Stimulated activated CD8-positive, alpha-beta memory T cell treated with anti-CD3 and anti-CD28 coated beads, Interleukin-7, amount 100 ng/mL, for 4 hours (primary cell): Measurements from ENCODE around the gene HTR4.

Experiments
- DNase-seq, 2 donors: peaks; one replicate each; pipeline ENCODE4 v3.0.0-alpha.2; 2020; ENCODE audit warnings: low read depth in 2 of 2

The HTR4 gene

GRCh38 chr5:148663509-148663908 is 9.2 kb upstream of the HTR4 start:
- DNase-seq = no peak

GRCh38 chr5:148660346-148660660 is 6.0 kb upstream of the HTR4 start:
- no peak for DNase-seq

DNA sequence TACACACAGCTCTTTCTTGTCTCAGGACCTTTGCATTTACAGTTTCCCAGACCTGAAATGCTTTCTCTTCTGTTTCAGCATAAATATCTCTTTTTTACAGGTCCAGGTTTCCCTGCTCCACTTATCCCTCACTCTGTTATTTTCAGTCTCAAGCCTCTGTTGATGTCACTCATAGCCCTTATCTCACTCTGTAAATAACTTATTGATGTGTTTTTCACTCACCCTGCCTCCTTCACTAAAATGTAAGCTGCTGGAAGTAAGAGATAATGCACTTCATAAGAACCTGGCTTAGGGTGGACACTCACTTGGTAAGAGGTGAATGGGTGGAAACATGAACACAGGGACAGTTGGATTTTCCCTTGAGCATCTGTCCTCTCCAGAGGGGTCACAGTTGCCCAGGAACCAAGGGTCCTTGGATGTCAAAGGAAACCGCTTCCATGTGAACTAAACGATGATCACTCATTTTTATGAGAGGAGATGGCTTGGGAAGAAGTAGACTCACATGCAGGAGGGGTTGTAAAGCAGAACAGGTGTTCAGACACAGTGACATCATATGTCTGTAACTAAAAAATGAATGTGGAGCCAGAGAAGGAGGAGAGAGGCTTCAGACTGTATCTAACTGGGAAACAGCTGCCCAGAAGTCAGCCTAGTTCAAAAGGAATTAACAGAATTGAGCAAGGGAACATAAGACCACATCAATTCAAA is 5.5 kb upstream of the HTR4 start:
- DNase-seq = no peak

DNA sequence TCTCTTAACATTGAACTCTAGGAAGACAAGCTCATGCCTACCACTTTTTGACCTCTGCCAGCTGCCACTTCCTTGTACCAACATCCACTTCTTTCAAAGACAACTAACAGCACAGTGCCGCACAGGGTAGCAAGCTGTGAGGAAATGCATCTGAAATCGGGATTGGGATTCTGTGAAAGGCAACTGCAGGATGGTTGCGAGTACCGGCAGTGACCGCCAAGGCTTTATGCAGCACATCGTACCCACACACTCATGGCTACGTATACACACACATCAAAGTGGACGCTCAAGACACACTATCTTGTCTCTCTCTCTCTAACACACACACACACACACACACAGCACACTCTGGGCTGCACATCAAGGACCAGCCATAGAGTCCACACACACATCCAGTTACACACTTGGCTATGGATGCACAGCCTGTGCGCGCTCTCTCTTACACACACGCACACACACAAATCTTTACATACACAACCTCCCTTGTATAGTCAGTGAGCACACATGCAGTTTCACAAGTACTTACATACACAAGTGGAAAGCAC is 964 bp downstream of the HTR4 start:
- DNase-seq = no peak

- no peak for DNase-seq
These were observed 2.8 kb downstream of the HTR4 start for GRCh38 chr5:148651528-148651927.

DNA sequence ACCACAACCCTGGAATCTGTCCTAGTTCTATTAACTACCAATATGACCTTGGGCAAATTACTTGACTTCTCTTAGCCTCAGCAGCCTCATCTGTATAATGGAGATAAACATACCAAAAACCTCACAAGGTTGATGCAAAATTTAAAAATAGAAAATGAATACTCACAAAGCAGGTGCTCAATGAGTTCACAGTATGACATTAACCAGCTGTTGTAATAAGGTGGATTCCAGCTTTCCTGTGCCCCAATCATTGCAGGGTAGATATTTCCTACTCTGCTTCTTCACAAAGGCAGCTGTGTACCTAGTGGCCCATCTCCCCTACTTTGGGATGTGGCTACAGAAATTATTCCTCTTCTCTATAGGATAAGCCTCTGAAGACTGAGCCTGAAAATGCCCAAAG is 8.8 kb downstream of the HTR4 start:
- no peak for DNase-seq

- DNase-seq = no peak
These were observed 12.6 kb downstream of the HTR4 start for GRCh38 chr5:148641735-148642134.

DNA sequence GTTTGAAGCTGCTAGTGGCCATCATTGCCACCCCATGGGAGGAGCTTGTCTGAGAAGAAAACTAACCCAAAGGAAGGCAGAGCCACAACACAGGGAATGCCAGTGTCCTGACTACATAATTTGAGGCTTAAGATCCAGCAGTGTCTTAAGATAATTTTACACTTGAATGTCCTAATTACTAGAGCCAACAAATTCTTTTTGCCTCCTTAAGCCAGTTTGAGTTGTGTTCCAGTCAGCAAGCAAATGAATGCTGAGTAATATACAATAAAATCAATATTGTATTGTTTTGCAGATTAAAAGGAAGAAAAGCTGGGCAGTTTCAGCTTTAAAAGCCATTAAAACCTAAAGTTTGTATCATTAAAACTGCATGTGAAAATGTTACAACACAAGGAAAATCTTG is 13.9 kb downstream of the HTR4 start:
- DNase-seq = no peak

GRCh38 chr5:148639081-148639480 is 15.2 kb downstream of the HTR4 start:
- no peak for DNase-seq

DNA sequence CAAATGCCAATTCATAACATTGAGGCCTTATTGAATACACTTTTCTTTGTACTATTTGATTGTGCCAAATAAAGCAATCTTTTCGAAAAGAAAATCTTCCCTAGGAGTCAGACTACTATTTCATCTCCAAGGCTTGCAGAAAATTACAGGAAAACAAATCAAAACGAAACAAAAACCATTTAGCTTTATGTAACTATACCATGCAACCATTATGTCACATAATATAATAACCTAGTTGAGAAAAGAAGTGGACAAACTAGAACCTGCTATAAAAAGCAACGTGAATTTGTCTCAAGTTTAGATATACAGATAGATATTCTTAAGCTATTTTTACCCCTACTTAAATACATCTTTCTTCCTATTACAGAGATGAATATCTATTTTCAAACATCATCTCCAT is 18.0 kb downstream of the HTR4 start:
- no peak for DNase-seq

GRCh38 chr5:148635321-148636083 is 18.8 kb downstream of the HTR4 start:
- no peak for DNase-seq

DNA sequence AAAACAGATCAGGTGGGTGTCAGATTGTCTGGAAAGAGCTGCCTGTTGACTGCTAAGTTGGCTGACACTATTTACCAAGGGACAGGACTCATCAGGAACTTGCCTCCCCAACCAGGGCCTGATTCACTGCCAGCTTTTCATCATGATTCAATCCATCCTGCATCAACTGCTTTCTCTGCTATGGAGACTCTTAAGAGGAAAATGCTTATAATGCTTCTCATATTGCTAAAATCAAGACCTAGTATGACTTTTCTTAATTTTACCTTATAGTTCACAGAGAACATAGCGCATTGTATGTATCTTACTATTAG is 21.3 kb downstream of the HTR4 start:
- no peak for DNase-seq

DNA sequence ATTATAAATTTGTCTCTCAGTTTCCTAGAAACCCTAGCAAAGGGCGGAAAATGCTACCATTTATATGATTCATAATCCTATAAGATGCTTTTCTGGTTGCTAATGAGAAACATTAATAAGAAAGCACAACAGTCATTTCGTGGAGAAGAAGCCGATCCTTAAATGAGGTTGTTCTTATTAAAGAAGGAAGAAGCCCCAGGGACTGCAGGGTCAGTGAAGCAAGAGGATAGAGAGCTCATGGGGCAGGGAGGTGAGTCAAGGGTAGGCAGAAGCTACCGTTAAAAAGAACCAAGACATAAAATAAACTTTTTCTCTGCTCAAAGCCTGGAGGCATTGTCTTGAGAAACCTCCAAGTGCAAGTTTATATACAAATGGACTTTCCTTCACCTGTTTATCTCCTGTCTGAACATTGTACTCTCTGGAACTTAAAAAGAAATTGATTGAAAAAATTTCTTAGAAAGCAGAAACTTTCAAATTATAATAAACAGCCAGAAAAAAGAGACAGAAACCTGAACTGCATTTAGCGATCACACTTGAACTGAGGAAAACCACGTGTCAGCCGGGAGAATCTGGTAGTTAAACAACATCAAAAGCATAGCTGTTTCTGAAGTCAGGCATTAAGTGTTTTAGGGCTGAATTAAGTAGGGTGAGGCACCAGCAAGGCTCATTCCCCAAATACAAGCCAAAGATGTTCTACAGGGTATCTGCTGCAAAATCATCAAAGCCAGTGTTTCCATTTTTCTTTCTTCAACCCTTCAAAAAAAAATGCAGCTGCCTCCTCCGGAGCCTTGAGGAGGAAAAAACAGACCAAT is 21.9 kb downstream of the HTR4 start:
- no peak for DNase-seq

- no peak for DNase-seq
These were observed 27.3 kb downstream of the HTR4 start for GRCh38 chr5:148626986-148627385.

DNA sequence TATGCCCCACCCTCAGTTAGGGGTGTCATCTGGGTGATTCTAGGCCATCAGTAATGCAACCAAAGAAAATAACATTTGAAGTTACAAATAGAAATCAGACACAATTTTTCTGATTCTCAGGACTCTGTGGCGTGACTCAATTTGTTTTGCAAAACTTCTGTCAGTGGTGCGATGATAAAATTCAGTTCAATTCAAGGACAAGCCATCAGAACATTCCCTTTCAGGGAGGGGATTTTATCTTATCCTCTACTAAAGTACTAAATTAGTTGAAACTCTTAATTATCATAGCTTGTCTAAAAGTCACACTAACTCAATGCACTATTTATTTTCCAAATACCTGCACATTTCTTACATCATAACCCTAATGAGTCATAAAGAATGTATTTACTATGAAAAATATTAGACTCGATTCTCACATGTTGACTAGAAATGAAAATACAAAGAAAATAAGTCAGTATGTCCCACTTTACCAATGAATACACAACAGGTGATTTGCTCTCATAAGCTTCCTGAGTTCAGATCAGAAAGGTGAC is 28.2 kb downstream of the HTR4 start:
- DNase-seq = no peak

DNA sequence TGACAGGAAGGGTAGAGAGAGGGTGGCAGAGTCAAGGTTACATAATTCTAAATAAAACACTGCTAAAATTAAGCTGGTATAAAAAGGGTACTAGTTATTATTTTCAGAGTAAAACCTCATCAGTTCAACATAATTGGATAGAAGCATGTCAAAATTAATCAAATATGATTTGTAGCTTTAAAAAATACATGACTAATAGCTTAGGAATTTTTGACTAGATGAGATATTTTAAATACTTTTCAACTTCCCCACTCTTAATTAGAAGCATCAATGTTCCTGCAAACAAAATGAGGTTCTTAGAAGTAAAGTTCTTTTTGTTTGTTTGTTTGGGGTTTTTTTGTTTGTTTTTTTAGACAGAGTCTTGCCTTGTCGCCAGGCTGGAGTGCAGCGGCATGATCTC is 29.1 kb downstream of the HTR4 start:
- DNase-seq = no peak

DNA sequence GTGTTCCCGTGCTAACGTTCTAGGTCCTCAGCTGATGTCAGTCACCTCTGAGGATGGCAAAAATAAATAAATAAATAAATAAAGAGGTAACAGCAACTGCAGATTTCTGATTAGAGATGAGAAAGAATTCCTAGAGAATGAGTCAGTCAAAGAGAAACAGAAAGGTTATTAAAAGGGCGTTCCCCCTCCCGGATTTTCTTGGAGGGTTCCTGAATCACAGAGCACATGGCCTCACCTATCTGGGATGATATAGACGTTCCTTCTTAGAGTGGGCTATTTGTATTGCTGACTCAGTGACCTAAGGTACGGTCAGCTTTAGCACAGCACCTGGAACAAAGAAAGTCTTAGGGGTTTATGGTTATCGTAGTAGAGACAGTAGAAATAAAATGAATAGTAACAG is 30.6 kb downstream of the HTR4 start:
- DNase-seq = no peak

- DNase-seq = no peak
These were observed 31.2 kb downstream of the HTR4 start for GRCh38 chr5:148623101-148623500.

DNA sequence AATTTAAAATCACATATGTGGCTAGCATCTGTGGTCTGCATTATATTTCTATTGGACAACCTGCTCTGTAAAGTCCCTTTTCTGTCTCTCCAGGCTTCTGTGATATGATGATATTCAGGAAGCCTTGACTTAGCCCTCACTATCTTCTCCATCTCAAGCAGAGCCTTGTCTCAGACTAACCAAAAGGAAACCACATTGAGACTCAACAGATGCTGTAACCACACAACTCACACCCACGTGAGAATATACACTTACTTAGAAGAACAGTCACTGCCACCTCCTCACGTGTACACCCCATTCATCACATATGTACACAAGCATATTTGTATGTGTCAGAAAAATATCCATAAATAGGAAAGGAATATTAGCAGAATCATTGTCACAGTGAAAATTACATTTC is 33.6 kb downstream of the HTR4 start:
- no peak for DNase-seq

DNA sequence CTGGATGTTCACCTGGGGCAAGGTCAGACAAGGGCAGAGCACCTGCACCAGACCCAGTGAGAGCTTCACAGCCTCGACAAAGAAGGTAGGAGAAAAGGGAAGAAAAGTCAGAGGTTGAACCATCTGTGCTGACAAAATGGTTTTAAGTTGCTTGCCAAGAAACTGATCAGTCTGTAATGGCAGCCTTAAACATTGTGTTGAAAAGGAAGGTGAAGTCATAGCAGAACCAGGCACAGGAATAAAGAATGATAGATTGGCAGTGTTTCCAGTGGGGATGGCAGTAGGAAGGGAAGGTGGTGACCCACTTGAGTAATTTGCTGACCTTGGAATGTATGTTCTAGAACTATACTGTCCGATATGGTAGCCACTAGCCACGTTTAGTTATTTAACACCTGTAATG is 34.2 kb downstream of the HTR4 start:
- no peak for DNase-seq

DNA sequence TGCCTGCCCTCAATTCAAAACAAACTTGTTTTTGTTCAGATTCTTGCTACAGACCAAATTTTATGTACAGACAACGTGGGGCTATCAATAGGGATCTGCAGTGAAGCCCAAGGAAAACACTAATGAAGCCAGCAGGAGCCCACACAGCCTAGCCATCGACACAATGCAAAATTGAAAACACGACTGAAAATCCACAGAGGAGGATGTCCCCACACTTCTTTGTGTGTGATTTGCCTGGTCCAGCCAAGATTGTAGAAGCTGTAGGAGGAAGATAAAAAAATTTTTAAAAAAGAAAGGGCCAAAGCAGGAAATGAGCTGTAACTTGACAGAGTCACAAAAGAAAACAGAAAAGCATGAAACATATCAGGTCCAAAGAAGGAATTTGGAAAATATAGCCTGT is 34.8 kb downstream of the HTR4 start:
- DNase-seq = no peak

DNA sequence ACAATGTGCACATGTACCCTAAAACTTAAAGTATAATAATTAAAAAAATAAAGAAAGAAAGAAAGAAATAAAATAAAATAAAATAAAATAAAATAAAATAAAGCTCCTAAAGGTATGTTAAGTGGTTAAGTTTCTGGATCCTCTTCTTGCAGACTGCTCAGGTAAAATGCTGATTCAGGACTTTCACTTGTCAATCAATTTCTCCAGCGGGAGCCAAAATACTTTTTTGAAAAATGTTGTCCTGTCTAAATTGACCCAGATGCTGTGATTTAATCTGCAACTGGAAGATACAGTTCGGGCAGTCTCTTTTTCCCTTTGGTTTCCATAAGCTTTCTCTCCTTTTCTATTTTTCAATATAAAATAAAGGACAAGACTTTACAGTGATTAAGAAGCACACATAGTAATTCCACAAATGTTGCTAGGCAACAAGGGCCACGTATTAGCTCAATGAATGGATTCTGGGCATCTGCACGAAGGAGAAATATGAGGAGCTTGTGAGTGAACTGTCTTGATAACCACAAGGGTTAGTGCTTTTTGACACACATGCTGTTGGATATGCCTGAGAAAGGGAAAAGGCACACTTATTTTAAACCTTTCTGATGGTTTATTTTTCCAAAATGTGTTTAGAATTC is 38.6 kb downstream of the HTR4 start:
- no peak for DNase-seq
